ENCODE data around the gene FERMT3. TPM values are rescaled to one million over a fixed set of nuclear protein-coding genes. Genes with fewer than 3 reads are reported as not detected.

Gene FERMT3
- total RNA-seq, 4 donors from 2014 or later = 23.5 to 97.6 (median 42.2) TPM

- TF ChIP-seq CTCF (IDR thresholded peaks at IDR 0.05; ENCODE audit: low read depth) = no peak
Observed at GRCh38 chr11:64244966-64245365, 38.4 kb downstream of the FERMT3 start.

DNA sequence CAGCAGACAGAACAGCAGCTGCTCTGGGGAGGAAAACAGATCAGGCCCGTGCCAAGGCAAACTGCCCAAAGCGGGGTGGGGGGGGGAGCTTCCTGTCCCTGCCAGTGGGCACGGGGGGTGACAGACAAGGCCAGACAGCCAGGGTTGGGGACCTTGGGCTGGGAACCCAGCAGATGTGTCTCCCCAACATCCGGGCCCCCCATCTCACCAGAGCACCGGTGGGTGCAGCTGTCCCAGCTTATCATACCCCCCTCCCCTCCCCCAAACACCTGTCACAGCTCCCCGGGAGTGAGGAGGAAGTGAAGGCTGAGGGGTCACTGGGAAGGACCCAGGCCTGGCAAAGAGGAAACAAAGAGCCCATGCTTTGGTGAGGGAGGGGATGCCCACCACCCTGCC is 38.9 kb downstream of the FERMT3 start:
- no peak for TF ChIP-seq CTCF (IDR thresholded peaks at IDR 0.05; ENCODE audit: low read depth)

DNA sequence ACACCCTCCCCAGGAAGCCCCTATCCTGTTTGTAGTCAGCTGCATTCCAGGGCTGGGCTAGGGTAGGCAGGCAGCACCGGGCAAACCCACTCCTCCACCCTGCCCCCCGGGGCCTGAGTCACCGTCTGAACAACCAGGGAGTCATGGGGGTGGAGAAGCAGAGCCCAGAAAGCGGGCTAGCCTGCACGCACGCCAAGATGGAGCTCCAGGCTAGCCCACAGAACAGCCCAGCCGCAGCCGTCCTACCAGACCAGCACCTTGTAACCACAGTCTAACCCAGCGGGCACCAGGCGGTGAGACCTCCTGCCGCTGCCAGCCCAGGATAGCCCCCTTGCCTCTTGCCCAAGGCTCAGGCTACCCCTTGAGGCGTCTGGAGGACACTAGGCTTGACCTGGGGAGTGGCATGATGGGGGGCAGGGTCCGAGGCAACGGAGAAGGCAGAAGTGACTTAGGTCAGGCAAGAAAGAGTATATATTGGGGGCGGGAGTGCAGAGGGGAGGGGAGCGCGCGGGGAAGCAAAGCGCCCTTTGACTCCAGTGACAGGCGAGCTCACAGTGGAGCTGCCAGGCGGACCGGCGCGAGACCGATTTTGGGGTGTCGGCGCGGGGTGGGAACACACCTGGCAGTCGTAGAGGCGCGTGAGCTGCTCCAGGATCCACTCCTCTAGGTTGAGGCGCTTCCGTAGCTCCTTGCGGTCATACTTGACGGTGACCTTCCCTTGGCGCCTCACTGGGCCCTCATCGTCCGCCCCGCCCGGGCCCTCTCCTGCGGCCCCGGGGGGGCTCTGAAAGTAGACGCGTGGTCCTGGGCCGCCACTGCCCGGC is 39.5 kb downstream of the FERMT3 start:
- no peak for TF ChIP-seq CTCF (IDR thresholded peaks at IDR 0.05; ENCODE audit: low read depth)

DNA sequence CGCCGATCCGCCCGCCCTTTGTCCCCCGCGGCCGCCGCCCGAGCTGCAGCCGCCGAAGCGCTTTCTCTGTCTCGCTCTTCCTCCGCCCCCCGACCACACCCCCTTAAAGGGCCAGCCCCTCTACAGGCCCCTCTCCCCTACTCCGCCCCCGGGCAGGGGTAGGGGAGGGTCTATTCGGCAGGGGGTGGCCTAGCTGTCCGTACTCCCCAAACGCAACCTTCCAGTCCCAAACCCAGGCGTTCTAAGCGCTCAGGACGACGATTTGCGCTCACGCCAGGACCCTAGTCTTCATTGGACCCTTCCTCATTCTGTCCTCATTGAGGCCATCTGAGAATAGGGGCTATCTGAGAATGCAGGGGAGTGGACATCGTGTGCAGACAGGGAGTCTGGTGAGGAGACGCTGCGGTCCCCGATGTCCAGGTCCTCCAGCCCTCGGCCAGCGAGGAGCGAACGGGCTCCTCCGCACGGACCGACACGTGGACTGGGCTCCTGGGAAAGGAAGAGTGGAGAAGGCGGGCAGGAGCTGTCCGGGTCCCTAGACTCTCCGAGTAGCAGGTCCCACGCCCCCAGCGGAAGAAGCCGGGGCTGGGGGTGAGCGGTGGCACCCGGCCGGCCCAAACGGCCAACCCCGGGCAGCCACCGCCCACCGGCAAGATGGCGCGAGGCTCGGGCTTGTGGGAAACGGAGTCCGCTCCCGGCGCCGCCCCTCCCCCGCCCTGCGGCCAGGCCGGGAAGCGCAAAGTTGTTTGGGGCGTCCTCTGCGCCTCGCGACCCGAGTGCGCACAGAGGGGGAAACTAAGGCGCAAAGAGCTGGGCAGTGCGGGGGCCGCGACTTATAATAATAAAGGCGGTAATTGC is 40.6 kb downstream of the FERMT3 start, which contains the start of gene PPP1R14B:
TSS of gene PPP1R14B (minus strand) at position 73 of the 858 bp plus-strand sequence. CDS start 270 bp downstream, outside the sequence.
- no peak for TF ChIP-seq CTCF (IDR thresholded peaks at IDR 0.05; ENCODE audit: low read depth)

- no peak for TF ChIP-seq CTCF (IDR thresholded peaks at IDR 0.05; ENCODE audit: low read depth)
Observed at GRCh38 chr11:64247729-64248531, 41.4 kb downstream of the FERMT3 start.

DNA sequence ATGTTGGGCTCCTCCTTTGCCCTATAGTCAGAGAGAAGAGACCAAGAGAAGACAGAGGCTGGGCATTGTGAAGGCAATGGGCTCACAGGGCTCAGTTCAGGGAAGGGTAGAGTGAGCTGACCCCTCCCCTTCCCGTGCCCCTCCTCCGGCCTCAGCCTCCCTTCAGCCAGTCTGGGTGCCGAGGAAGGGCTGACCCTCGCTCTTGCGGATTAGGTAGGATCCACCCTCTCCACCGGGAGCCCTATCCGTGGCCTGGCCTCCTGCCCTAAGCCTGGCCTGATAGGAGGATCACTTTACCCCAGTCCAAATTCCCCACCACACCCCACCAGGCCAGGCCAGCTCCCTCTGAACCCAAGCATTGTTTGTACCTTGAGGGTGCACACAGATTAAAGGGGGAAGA is 42.1 kb downstream of the FERMT3 start:
- no peak for TF ChIP-seq CTCF (IDR thresholded peaks at IDR 0.05; ENCODE audit: low read depth)

All from subcutaneous adipose tissue (tissue), 4 donors.